PC-9 (cell line): Measurements from ENCODE around the gene IPO4. TPM values are rescaled to one million over a fixed set of nuclear protein-coding genes. Genes with fewer than 3 reads are reported as not detected.

ENCODE experiments used
- BruUV-seq: library from RNA; stranded (reverse); fragments of 400-500 nt; replicated peaks from 2 replicates; lab custom pipeline; 2021; lab: Mats Ljungman, UMichigan
- CTCF ChIA-PET: fragments of 300-600 bp; sonication (Branson Sonifier 250); formaldehyde crosslinking; loops from one replicate; lab custom pipeline; 2022; ENCODE audit warnings: antibody characterized with exemption; lab: Charles Lee
- POLR2A ChIA-PET: fragments of 300-600 bp; sonication (Branson Sonifier 250); formaldehyde crosslinking; loops from one replicate; lab custom pipeline; 2022; ENCODE audit warnings: antibody characterized with exemption; ENCODE audit not compliant: unreplicated experiment; lab: Charles Lee
- DNase-seq, 2 experiments: peaks; one replicate each; pipeline versions ENCODE4 v3.0.0 to v3.0.0-alpha.2; 2015 to 2022; ENCODE audit warnings: mixed read lengths in 1 of 2
- H2AFZ ChIP-seq: fragments of 200-600 bp; sonication (generic); 2 replicates; pipeline ENCODE4 v1.8.1; 2017; ENCODE audit warnings: antibody characterized with exemption
- H3F3A ChIP-seq: fragments of 200-600 bp; sonication (generic); 2 replicates; pipeline ENCODE4 v1.8.1; 2017; ENCODE audit warnings: antibody characterized with exemption, mild to moderate bottlenecking, low read depth; ENCODE audit not compliant: insufficient read depth
- H3K27ac ChIP-seq: fragments of 200-600 bp; sonication (generic); 2 replicates; pipeline ENCODE4 v1.6.1; 2016; ENCODE audit warnings: mixed run types
- H3K27me3 ChIP-seq: fragments of 200-600 bp; sonication (generic); 2 replicates; pipeline ENCODE4 v1.6.1; 2016; ENCODE audit warnings: low read depth, mixed run types; ENCODE audit not compliant: insufficient read depth
- H3K36me3 ChIP-seq: fragments of 200-600 bp; sonication (generic); 2 replicates; pipeline ENCODE4 v1.6.1; 2016; ENCODE audit warnings: low read depth, mixed run types
- H3K4me1 ChIP-seq: fragments of 200-600 bp; sonication (generic); replicated peaks from 2 replicates; pipeline ENCODE4 v1.6.1; 2016; ENCODE audit warnings: mixed run types; ENCODE audit not compliant: insufficient read depth
- H3K4me2 ChIP-seq: fragments of 200-600 bp; sonication (generic); 2 replicates; pipeline ENCODE4 v1.6.1; 2017; ENCODE audit warnings: mixed run types
- H3K4me3 ChIP-seq: fragments of 200-600 bp; sonication (generic); 2 replicates; pipeline ENCODE4 v1.6.1; 2016; ENCODE audit warnings: mixed run types
- H3K79me2 ChIP-seq: fragments of 200-600 bp; sonication (generic); 2 replicates; pipeline ENCODE4 v1.6.1; 2017; ENCODE audit warnings: low read depth, mixed run types
- H3K9me2 ChIP-seq: fragments of 200-600 bp; sonication (generic); 2 replicates; pipeline ENCODE4 v1.8.1; 2017; ENCODE audit warnings: mild to moderate bottlenecking; ENCODE audit not compliant: insufficient read depth
- H3K9me3 ChIP-seq: fragments of 200-600 bp; sonication (generic); 2 replicates; pipeline ENCODE4 v1.8.1; 2016; ENCODE audit warnings: low read depth; ENCODE audit not compliant: insufficient read depth
- H4K20me1 ChIP-seq: fragments of 200-600 bp; sonication (generic); 2 replicates; pipeline ENCODE4 v1.8.1; 2017; ENCODE audit not compliant: insufficient read depth
- CTCF ChIP-seq: fragments of 200-600 bp; sonication (generic); conservative IDR thresholded peaks from 2 replicates; pipeline ENCODE4 v1.6.1; 2017; ENCODE audit warnings: mixed run types, antibody characterized with exemption, mild to moderate bottlenecking, moderate library complexity
- EZH2 ChIP-seq: fragments of 200-600 bp; sonication (generic); IDR thresholded peaks from 2 replicates; pipeline ENCODE4 v1.8.0; 2017; ENCODE audit warnings: antibody characterized with exemption, low read depth
- intact Hi-C: fragments of 100-400 bp; cut with micrococcal nuclease; formaldehyde crosslinking; loops from one replicate; pipeline ENCODE4 v1.10.0; 2022; ENCODE audit not compliant: unreplicated experiment
- total RNA-seq: library from RNA; stranded (reverse); gene quantifications from 2 replicates; pipeline ENCODE4 v1.2.3, GENCODE V29; 2021

IPO4 gene
- total RNA-seq, 1 experiment from 2014 or later, result 44.1 TPM

DNA sequence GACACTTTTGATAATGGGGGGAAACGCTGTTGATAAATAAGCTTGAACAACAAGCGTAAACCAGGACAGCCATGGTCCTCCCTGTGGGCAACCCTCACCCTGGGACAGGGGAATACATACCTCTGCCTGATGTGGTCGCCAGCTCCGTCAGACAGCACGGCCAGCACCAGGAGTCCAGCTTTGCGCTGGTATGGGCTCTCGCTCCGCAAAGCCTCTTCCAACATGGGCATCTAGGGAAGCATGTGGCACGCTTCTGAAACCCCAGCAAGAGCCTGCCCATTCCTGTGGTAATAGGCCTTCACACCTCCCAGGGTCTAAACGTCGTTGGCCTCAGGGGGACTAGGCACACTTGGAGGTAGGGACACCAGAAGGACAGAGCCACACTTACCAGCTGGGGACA is 2.9 kb downstream of the IPO4 start:
- Histone ChIP-seq H3K4me1 (peaks cover 11% of the 10 kb centered on the region), H3K79me2 (peaks cover 13% of the 10 kb centered on the region), H3K4me2 (no peak overlapping the region), H3K27me3 (no peaks in the 10 kb centered on the region), H3F3A (peaks cover 3% of the 10 kb centered on the region; the same call in 1 of the 2 replicates), H2AFZ (no peak overlapping the region), H3K36me3 (no peaks in the 10 kb centered on the region), H4K20me1 (no peaks in the 10 kb centered on the region), H3K9me3 (no peaks in the 10 kb centered on the region), H3K4me3 (no peak overlapping the region), H3K9me2 (no peaks in the 10 kb centered on the region), H3K27ac (no peak overlapping the region)
- no TSS peak for BruUV-seq
- ChIA-PET CTCF (no interaction called here), POLR2A (no interaction called here)
- no peak for DNase-seq
- intact Hi-C loops, result no loop called here
- TF ChIP-seq EZH2 (no peak), CTCF (no peak)

DNA sequence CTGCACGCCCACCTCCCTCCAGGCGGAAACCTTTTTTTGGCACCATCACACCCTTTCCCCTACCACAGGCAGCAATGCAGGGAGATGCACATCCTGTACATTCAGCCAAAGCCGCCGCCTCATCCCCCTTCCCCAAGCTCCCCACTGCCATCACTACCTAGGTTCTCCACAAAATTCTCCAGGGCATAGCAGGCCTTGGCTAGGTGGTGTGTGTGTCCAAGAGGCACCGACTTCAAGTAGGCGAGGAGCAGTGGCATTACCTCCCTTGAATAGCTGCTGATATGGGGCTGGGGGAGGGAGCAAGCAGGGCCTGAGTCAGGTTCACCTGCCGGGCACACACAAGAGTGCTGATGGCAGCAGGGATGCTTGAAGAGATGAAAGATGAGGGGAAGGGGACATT is 3.6 kb downstream of the IPO4 start:
- no peak overlapping the region for H3K27ac ChIP-seq
- H3K9me3 ChIP-seq, result no peaks in the 10 kb centered on the region
- no peak overlapping the region for H3K4me2 ChIP-seq
- H3K36me3 ChIP-seq, result no peaks in the 10 kb centered on the region
- no peaks in the 10 kb centered on the region for H3K27me3 ChIP-seq
- TF ChIP-seq CTCF, result no peak
- TF ChIP-seq EZH2, result no peak
- no peak overlapping the region for H3K4me3 ChIP-seq
- CTCF ChIA-PET, result no interaction called here
- no peaks in the 10 kb centered on the region for H4K20me1 ChIP-seq
- H3F3A ChIP-seq, result peaks cover 3% of the 10 kb centered on the region; the same call in 1 of the 2 replicates
- intact Hi-C loops, result no loop called here
- no peak overlapping the region for H2AFZ ChIP-seq
- no peak for DNase-seq
- H3K79me2 ChIP-seq, result peaks cover 13% of the 10 kb centered on the region
- H3K4me1 ChIP-seq, result peaks cover 11% of the 10 kb centered on the region
- H3K9me2 ChIP-seq, result no peaks in the 10 kb centered on the region
- POLR2A ChIA-PET, result no interaction called here
- no TSS peak for BruUV-seq

DNA sequence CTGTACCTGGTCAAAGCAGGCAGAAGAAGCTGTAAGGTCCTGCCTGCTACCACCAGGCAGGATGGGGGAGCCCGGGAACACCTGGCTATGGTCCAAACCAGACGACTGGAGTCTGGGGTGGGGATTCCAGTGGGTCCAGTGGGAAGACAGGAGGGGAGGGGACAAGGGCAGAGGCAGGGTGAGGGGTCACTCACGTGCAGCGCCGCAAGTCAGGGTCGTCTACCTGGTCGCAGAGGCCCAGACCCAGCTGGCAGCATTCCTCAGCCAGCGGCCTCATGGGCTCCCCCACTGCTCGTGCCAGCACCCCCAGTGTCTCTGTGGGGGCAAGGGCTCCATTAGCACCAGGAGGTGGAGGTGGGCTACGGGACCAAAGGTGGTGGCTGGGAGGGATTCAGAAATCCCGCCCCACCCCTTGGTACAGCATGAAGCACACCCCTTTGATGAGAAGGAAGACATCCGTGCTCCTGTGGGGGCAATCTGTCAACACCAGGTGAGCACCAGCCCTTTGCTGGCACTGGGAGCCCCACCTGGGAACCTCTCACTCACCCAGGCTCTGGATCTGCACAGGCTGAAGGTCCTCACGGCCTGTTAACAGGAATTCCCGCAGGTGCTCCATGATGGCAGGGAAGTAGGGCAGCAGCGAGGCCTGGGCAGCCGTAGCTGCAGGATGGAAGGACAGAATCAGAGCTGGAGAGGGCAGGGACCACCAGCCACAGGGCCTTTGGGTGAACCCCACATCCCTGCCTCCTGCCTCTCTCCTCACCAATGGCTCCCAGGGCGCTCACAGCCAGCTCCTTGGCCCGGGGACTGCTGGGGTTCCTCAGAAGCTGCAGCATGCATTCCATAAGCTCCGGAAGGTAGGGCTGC is 4.3 kb downstream of the IPO4 start:
- intact Hi-C loops, result no loop called here
- BruUV-seq, result no TSS peak
- H3K9me3 ChIP-seq, result no peaks in the 10 kb centered on the region
- no peak overlapping the region for H3K4me2 ChIP-seq
- ChIA-PET POLR2A (no interaction called here), CTCF (no interaction called here)
- no peak overlapping the region for H2AFZ ChIP-seq
- no peaks in the 10 kb centered on the region for H3K27me3 ChIP-seq
- DNase-seq, result no peak
- no peak overlapping the region for H3K4me3 ChIP-seq
- no peaks in the 10 kb centered on the region for H3K9me2 ChIP-seq
- no peak overlapping the region for H3K27ac ChIP-seq
- H4K20me1 ChIP-seq, result no peaks in the 10 kb centered on the region
- peaks cover 10% of the 10 kb centered on the region for H3K4me1 ChIP-seq
- no peaks in the 10 kb centered on the region for H3K36me3 ChIP-seq
- TF ChIP-seq CTCF (no peak), EZH2 (no peak)
- peaks cover 13% of the 10 kb centered on the region for H3K79me2 ChIP-seq
- H3F3A ChIP-seq, result peaks cover 3% of the 10 kb centered on the region; the same call in 1 of the 2 replicates
